Spinal cord (tissue), 10 donors: ENCODE data around the gene SOX21. TPM values are rescaled to one million over a fixed set of nuclear protein-coding genes. Genes with fewer than 3 reads are reported as not detected.

ENCODE experiments used
- DNase-seq, 6 donors: peaks; one replicate each; pipeline versions ENCODE4 v3.0.0 to v3.0.0-alpha.2; 2013 to 2015; ENCODE audit warnings: low spot score in 6 of 6, low read depth in 4 of 6
- H3K27ac ChIP-seq: one replicate; pipeline ENCODE4 v1.5.1; 2013; ENCODE audit warnings: low read depth, low read length, control low read depth
- H3K27me3 ChIP-seq: one replicate; pipeline ENCODE4 v1.6.1; 2013; ENCODE audit warnings: low read length; ENCODE audit not compliant: control insufficient read depth, insufficient read depth
- H3K36me3 ChIP-seq: one replicate; pipeline ENCODE4 v1.6.1; 2013; ENCODE audit warnings: low read length; ENCODE audit not compliant: control insufficient read depth, insufficient read depth
- H3K4me1 ChIP-seq: one replicate; pipeline ENCODE4 v1.6.1; 2013; ENCODE audit warnings: low read length; ENCODE audit not compliant: control insufficient read depth, insufficient read depth
- H3K4me3 ChIP-seq: one replicate; pipeline ENCODE4 v1.5.1; 2013; ENCODE audit warnings: low read depth, low read length, control low read depth
- H3K9me3 ChIP-seq: one replicate; pipeline ENCODE4 v1.6.1; 2013; ENCODE audit warnings: low read length; ENCODE audit not compliant: control insufficient read depth, insufficient read depth
- WGBS: methylation state at CpG from one replicate; pipeline ENCODE4 v1.1.5; 2013; ENCODE audit warnings: missing lambda C conversion rate; ENCODE audit not compliant: insufficient coverage; 5-methylcytosine and 5-hydroxymethylcytosine counted together
- polyA plus RNA-seq, 2 donors: library from polyadenylated mRNA; unstranded; fragments of 120-200 nt; gene quantifications; one replicate each; pipeline ENCODE4 v1.2.1, GENCODE V29; 2013; ENCODE audit not compliant: insufficient read length in 2 of 2
- total RNA-seq, 2 donors: library from RNA; depleted of rRNA in 1 of 2; stranded (reverse); fragments of 120-200 nt in 1 of 2; fragments of >200 nt in 1 of 2; gene quantifications; one replicate each; pipeline versions ENCODE4 v1.2.3 to v1.2.4, GENCODE V29; 2013 to 2014
- donor health status: healthy.

SOX21 gene
- total and polyA plus RNA-seq, 4 donors, result 2.3 to 26.5 (median 11.1) TPM

- Histone ChIP-seq H3K4me3 (peak overlapping the region; percentile 44), H3K9me3 (no peaks in the 10 kb centered on the region), H3K27me3 (peaks cover 86% of the 10 kb centered on the region), H3K36me3 (no peaks in the 10 kb centered on the region), H3K27ac (peak overlapping the region; percentile 12), H3K4me1 (peaks cover 44% of the 10 kb centered on the region)
- peak in 2 of 6 donors; percentile 67 to 70 for DNase-seq
- WGBS, result 0% methylated on average over 1 of the region's 18 CpGs
Measured at GRCh38 chr13:94710065-94710781, 2.1 kb downstream of the SOX21 start.

- H3K27ac ChIP-seq, result peak overlapping the region; percentile 34
- H3K36me3 ChIP-seq, result no peaks in the 10 kb centered on the region
- no peaks in the 10 kb centered on the region for H3K9me3 ChIP-seq
- peak in 2 of 6 donors; percentile 52 to 67 for DNase-seq
- peaks cover 91% of the 10 kb centered on the region for H3K27me3 ChIP-seq
- peaks cover 46% of the 10 kb centered on the region for H3K4me1 ChIP-seq
- no CpG with 5 or more reads among the region's 7 CpGs for WGBS
- no peak overlapping the region for H3K4me3 ChIP-seq
Measured at GRCh38 chr13:94709001-94709834, 3.1 kb downstream of the SOX21 start.

- Histone ChIP-seq H3K4me3 (peak overlapping the region; percentile 42), H3K27me3 (peaks cover 91% of the 10 kb centered on the region), H3K27ac (peak overlapping the region; percentile 78)
Measured at GRCh38 chr13:94708031-94708859, 4.1 kb downstream of the SOX21 start.

GRCh38 chr13:94707400-94708021 lies 4.8 kb downstream of the SOX21 start:
- peak overlapping the region; percentile 42 for H3K4me3 ChIP-seq
- H3K36me3 ChIP-seq, result no peaks in the 10 kb centered on the region
- H3K27me3 ChIP-seq, result peaks cover 93% of the 10 kb centered on the region
- peaks cover 45% of the 10 kb centered on the region for H3K4me1 ChIP-seq
- 0% methylated on average over 37 of the region's 41 CpGs for WGBS
- peak overlapping the region; percentile 78 for H3K27ac ChIP-seq
- peak in 2 of 6 donors; percentile 74 to 79 for DNase-seq
- no peaks in the 10 kb centered on the region for H3K9me3 ChIP-seq

More at GRCh38 chr13:94708031-94708859, 4.1 kb downstream of the SOX21 start:
- DNase-seq, result peak in 3 of 6 donors; percentile 78 to 92 (median 91)
- Histone ChIP-seq H3K9me3 (no peaks in the 10 kb centered on the region), H3K36me3 (no peaks in the 10 kb centered on the region), H3K4me1 (peaks cover 43% of the 10 kb centered on the region)
- 1% methylated on average over 16 of the region's 31 CpGs for WGBS

GRCh38 chr13:94706843-94707399 lies 5.4 kb downstream of the SOX21 start:
- peaks cover 46% of the 10 kb centered on the region for H3K4me1 ChIP-seq
- DNase-seq, result peak in 3 of 6 donors; percentile 80 to 95 (median 93)
- H3K9me3 ChIP-seq, result no peaks in the 10 kb centered on the region
- WGBS, result 0% methylated on average over 11 of the region's 15 CpGs
- no peaks in the 10 kb centered on the region for H3K36me3 ChIP-seq
- H3K27ac ChIP-seq, result peak overlapping the region; percentile 78
- H3K4me3 ChIP-seq, result peak overlapping the region; percentile 42
- H3K27me3 ChIP-seq, result peaks cover 94% of the 10 kb centered on the region

- Histone ChIP-seq H3K27ac (peak overlapping the region; percentile 53), H3K27me3 (peaks cover 97% of the 10 kb centered on the region), H3K4me3 (peak overlapping the region; percentile 42), H3K36me3 (no peaks in the 10 kb centered on the region), H3K9me3 (no peaks in the 10 kb centered on the region), H3K4me1 (peaks cover 46% of the 10 kb centered on the region)
- 3% methylated on average over 9 of the region's 16 CpGs for WGBS
- DNase-seq, result peak in 2 of 6 donors; percentile 60 to 64
Measured at GRCh38 chr13:94706101-94706842, 6.1 kb downstream of the SOX21 start.

- DNase-seq, result peak in 2 of 6 donors; percentile 34 to 42
Measured at GRCh38 chr13:94705081-94706030, 7.0 kb downstream of the SOX21 start.

More at GRCh38 chr13:94705081-94706030, 7.0 kb downstream of the SOX21 start:
- no peaks in the 10 kb centered on the region for H3K9me3 ChIP-seq
- H3K4me3 ChIP-seq, result no peak overlapping the region
- peak overlapping the region; percentile 49 for H3K27ac ChIP-seq
- WGBS, result 41% methylated on average over 24 of the region's 40 CpGs
- no peaks in the 10 kb centered on the region for H3K36me3 ChIP-seq
- peaks cover 41% of the 10 kb centered on the region for H3K4me1 ChIP-seq
- H3K27me3 ChIP-seq, result peaks cover 96% of the 10 kb centered on the region
